Measurements from ENCODE around the gene RIOX2.

RIOX2 gene

GRCh38 chr3:98010194-98010882, 38.1 kb upstream of the RIOX2 start:
- no peak for DNase-seq (ENCODE audit: low read depth)
- TF ChIP-seq CTCF (IDR thresholded peaks at IDR 0.05; ENCODE audit: control insufficient read depth, insufficient read depth, low read depth, low read length, missing control alignments): no peak
- H3K4me3 ChIP-seq (ENCODE audit: control insufficient read depth, low read depth, low read length): no peak overlapping the region

DNA sequence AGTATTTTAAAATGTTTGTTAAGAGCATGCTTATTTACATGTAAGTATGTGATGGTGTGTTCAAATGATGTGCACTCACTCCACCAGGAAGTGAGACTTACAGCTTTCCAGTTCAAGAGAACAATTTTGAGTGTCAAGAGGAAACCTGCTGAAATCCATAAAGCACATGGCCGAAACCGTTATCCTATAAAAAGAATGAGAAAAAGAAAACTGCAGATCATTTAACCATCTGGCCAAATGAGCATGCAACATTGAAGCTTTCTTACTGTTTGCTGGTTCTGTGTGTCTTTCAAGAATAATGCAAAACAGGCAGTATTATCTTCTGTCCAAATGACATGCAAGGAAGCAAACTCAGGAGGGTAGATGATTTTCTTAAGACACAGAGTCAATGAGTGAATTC, 36.6 kb upstream of the RIOX2 start:
- H3K4me3 ChIP-seq (ENCODE audit: control insufficient read depth, low read depth, low read length): no peak overlapping the region
- no peak for TF ChIP-seq CTCF (IDR thresholded peaks at IDR 0.05; ENCODE audit: control insufficient read depth, insufficient read depth, low read depth, low read length, missing control alignments)

DNA sequence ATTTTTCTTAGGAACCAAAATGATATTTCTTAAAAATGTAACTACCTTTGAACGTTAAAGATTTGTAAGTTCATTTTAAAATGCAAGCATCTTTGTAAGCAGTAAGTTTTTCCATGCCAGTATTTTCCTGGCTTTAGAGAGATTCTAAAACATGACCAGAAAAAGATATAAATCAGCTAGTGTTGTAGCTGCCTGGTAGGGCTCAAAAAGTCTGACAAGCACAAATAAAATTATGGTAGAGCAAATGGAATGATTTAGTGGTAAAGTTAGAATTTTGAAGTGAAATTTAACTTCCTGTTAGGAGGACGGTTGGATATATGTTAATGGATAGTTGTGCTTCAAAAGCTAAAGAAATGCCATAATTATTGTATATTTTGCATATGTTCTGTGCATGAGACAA, 33.2 kb upstream of the RIOX2 start:
- no peak overlapping the region for H3K4me3 ChIP-seq (ENCODE audit: control insufficient read depth, low read depth, low read length)
- DNase-seq (ENCODE audit: low read depth): no peak
- TF ChIP-seq CTCF (IDR thresholded peaks at IDR 0.05; ENCODE audit: control insufficient read depth, insufficient read depth, low read depth, low read length, missing control alignments): no peak

More for the DNA sequence above, 36.6 kb upstream of the RIOX2 start:
- DNase-seq (ENCODE audit: low read depth): no peak

DNA sequence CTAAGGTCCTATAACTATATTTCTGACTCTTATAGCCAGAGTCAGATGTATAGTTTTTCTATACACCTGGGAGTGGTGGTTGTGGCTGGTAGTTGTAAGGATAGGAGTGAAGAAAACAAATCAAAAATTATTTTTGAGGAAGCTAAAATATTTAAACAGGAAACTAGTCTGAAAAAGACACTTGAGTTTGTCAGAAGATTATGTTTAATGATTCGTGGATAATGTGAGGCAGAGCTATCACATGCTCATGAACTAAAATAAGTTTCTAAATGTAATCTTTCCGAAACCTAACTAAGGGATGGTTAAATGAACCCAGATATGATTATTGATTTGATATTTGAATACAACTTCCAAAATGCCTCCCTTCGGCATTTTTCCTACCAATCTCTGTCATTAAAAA, 32.5 kb upstream of the RIOX2 start:
- no peak overlapping the region for H3K4me3 ChIP-seq (ENCODE audit: control insufficient read depth, low read depth, low read length)
- no peak for DNase-seq (ENCODE audit: low read depth)
- no peak for TF ChIP-seq CTCF (IDR thresholded peaks at IDR 0.05; ENCODE audit: control insufficient read depth, insufficient read depth, low read depth, low read length, missing control alignments)

DNA sequence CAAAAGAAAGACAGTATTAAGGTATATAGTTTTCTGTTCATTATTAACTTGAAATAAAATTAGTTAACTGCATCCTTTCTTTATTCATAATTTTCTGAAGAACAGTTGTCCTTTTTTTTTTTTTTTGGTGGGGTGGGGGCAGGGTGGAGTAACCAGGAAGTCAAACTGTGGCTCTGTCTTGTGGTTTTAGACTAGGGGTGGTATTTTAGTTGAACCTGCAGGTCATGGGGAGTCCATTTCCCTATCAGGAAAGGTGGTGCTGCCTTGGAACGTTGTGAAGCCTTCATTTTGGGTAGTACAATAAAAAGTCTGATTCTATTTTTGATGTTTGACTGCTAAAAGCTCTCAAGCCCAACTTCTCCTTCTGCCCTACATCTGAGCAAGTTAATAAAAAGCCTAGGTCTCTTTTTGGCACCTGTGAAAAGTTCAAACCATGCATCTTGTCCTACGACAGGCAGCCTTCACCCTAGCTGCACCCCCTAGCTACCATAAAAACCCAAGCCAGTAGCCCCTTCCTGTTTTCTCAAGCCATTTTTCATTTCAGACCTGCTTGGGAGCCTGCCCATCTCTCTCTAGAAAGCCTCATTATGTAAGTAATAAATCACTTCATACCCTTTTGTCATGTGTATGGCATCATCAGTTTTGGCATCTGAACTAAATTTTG, 31.2 kb upstream of the RIOX2 start:
- TF ChIP-seq CTCF (IDR thresholded peaks at IDR 0.05; ENCODE audit: control insufficient read depth, insufficient read depth, low read depth, low read length, missing control alignments): no peak
- DNase-seq (ENCODE audit: low read depth): no peak
- no peak overlapping the region for H3K4me3 ChIP-seq (ENCODE audit: control insufficient read depth, low read depth, low read length)

DNA sequence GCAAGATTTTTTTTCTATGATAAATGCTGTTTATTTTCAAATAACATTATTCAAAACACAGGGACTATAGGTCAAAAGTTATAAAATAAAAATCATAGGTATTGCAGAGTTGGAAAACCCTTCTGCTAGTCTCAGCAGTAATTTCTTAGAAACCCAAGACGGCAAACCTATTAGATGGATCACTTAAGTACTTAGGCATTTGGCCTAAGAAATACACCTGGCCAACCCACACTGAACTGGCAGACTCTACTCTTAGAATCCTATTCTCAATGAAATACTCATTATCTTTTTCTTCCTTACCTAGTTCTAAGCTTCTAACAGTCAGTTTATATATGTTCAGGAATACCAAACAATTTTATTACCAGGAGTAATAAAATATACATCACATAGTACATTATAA, 30.5 kb upstream of the RIOX2 start:
- H3K4me3 ChIP-seq (ENCODE audit: control insufficient read depth, low read depth, low read length): no peak overlapping the region
- DNase-seq (ENCODE audit: low read depth): no peak
- no peak for TF ChIP-seq CTCF (IDR thresholded peaks at IDR 0.05; ENCODE audit: control insufficient read depth, insufficient read depth, low read depth, low read length, missing control alignments)

Data from AG09309 (cell line).